AG04450 (cell line): Measurements from ENCODE around the gene RAB5B. TPM values are rescaled to one million over a fixed set of nuclear protein-coding genes. Genes with fewer than 3 reads are reported as not detected.

ENCODE experiments used
- CTCF ChIA-PET: fragments of 300-600, 350-600 bp; formaldehyde crosslinking; extraction: SDS; loops from one replicate; lab custom pipeline; 2022; ENCODE audit warnings: antibody characterized with exemption, inconsistent platforms; lab: Charles Lee
- POLR2A ChIA-PET: fragments of 350-600 bp; formaldehyde crosslinking; extraction: SDS; loops from one replicate; lab custom pipeline; 2021; ENCODE audit warnings: antibody characterized with exemption, inconsistent platforms; lab: Yijun Ruan, JAX
- DNase-seq: peaks from one replicate; pipeline ENCODE4 v3.0.0-alpha.2; 2011; ENCODE audit warnings: low read depth, low spot score
- H3K27ac ChIP-seq: one replicate; pipeline ENCODE4 v1.5.1; 2012; ENCODE audit warnings: low read depth, low read length, control low read depth
- H3K27me3 ChIP-seq: one replicate; pipeline ENCODE4 v1.6.0; 2012; ENCODE audit warnings: low read length; ENCODE audit not compliant: control insufficient read depth, insufficient read depth
- H3K4me3 ChIP-seq: 2 replicates; pipeline ENCODE4 v1.5.1; 2011; ENCODE audit warnings: mild to moderate bottlenecking, low read depth, low read length, control low read depth
- H3K9me3 ChIP-seq: 2 replicates; pipeline ENCODE4 v1.5.1; 2012; ENCODE audit warnings: low read length; ENCODE audit not compliant: control insufficient read depth, insufficient read depth
- CTCF ChIP-seq: IDR thresholded peaks from 2 replicates; pipeline ENCODE4 v1.5.1; 2011; ENCODE audit warnings: low read depth, low read length, control low read depth, inconsistent platforms
- polyA plus RNA-seq: library from polyadenylated mRNA; depleted of rRNA; stranded (reverse); fragments of >200 nt; gene quantifications from 2 replicates; pipeline ENCODE4 v1.2.3, GENCODE V29; 2011

RAB5B gene
- polyA plus RNA-seq, 1 experiment = 157 TPM

DNA sequence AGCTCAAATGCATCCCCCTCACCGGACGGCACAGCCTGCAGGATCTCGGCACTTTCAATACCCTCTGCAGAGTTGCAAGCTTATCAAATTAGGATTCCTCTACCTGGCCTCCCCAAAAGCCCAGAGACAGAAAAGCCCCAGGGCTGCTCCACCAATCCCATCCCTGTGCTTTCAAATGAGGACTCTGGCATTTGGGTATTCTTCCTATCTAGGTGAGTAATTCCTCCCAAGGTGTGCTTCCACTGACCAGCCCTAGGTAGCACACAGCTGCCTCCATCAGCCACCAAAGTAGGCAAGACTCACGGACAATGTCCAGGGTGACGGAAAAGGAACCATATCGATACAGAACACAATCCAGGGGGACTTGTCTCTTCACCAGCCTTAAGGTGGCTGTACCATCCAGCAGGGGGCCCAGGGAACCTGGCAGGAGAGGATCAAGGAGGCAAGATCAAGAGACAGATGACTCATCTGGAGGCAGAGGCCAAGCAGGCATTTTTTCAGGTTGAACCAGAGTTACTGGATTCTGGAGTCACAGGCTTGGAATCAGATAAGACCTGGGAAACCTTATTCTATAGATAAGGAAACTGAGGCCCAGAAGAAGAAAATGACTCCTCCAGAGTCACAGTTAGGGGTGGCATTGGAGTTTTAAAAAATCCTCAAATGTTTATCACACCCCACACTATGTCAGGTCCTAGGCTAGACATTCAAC lies 17.9 kb upstream of the RAB5B start:
- Histone ChIP-seq H3K27me3 (peaks cover 2% of the 10 kb centered on the region), H3K9me3 (no peaks in the 10 kb centered on the region), H3K4me3 (no peak overlapping the region), H3K27ac (no peak overlapping the region)
- no peak for DNase-seq
- POLR2A ChIA-PET = interaction anchor here (0.5 to 0.7 kb wide), 2 partner anchors 28 to 48 kb away, joined by 3 to 5 read pairs; partner anchors contain the start of gene PYM1
- peak; percentile 57 for TF ChIP-seq CTCF
- CTCF ChIA-PET = interaction anchor here (0.6 to 2.2 kb wide), 6 partner anchors 15 to 234 kb away, joined by 3 to 6 read pairs (median 4); no protein-coding TSS in a partner anchor

GRCh38 chr12:55957106-55957859 lies 16.6 kb upstream of the RAB5B start:
- TF ChIP-seq CTCF = no peak

DNA sequence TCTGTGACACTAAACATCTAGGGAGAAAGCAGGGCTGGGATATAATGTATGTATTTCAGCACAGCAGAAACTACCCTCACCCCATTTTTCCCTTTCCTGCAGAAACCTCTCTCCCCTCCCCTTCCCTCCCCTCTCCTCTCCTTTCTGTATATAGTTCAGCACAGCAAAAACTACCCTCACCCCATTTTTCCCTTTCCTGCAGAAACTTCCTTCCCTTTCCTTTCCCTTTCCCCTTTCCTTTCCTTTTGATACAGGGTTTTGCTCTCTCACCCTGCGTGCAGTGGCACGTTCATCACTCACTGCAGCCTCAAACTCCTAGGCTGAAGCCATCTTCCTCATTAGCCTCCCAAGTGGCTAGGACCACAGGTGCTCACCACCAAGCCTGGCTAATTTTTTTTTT lies 10.1 kb upstream of the RAB5B start:
- no peak overlapping the region for H3K27ac ChIP-seq
- DNase-seq = no peak
- H3K27me3 ChIP-seq = no peaks in the 10 kb centered on the region
- H3K9me3 ChIP-seq = no peaks in the 10 kb centered on the region; the same call in 1 of the 2 replicates
- ChIA-PET POLR2A (no interaction called here), CTCF (no interaction called here)
- no peak overlapping the region for H3K4me3 ChIP-seq
- no peak for TF ChIP-seq CTCF

More at GRCh38 chr12:55957106-55957859, 16.6 kb upstream of the RAB5B start:
- ChIA-PET POLR2A (interaction anchor here (0.6 kb wide), 1 partner anchor 25 kb away, joined by 5 read pairs; no protein-coding TSS in a partner anchor), CTCF (interaction anchor here (0.8 to 2.2 kb wide), 3 partner anchors 17 to 72 kb away, joined by 3 to 6 read pairs (median 5); no protein-coding TSS in a partner anchor)
- no peak overlapping the region for H3K27ac ChIP-seq
- H3K9me3 ChIP-seq = no peaks in the 10 kb centered on the region
- DNase-seq = no peak
- no peak overlapping the region for H3K4me3 ChIP-seq
- peaks cover 2% of the 10 kb centered on the region for H3K27me3 ChIP-seq

- POLR2A ChIA-PET = no interaction called here
- CTCF ChIA-PET = no interaction called here
- Histone ChIP-seq H3K27ac (no peak overlapping the region), H3K9me3 (no peaks in the 10 kb centered on the region; the same call in 1 of the 2 replicates), H3K27me3 (no peaks in the 10 kb centered on the region), H3K4me3 (no peak overlapping the region)
- no peak for TF ChIP-seq CTCF
- DNase-seq = no peak
Measured at GRCh38 chr12:55965240-55965639, 8.6 kb upstream of the RAB5B start.
